ENCODE results near the gene KLHL42. TPM values are rescaled to one million over a fixed set of nuclear protein-coding genes. Genes with fewer than 3 reads are reported as not detected.

KLHL42 gene
- total and polyA plus RNA-seq, 2 of the 13 experiments (the other 11 are each of a cell fraction or from before 2014, with no cell fraction given): 13.5 to 14.0 TPM

GRCh38 chr12:27779920-27780611, at the start of gene KLHL42, which contains the start of gene MANSC4 (continued):
- TF ChIP-seq E2F2 (CRISPR knock-in tag; IDR thresholded peaks at IDR 0.05; ENCODE audit: borderline replicate concordance) (0 out of 2 replicates have a peak, but pooled peaks have one; percentile 31), MXD1 (CRISPR knock-in tag; IDR thresholded peaks at IDR 0.05) (peak; percentile 82; the same call in 1 of the 2 replicates), MED1 (CRISPR knock-in tag; IDR thresholded peaks at IDR 0.05) (peak; percentile 57), SALL1 (CRISPR knock-in tag; IDR thresholded peaks at IDR 0.05) (peak; percentile 2; the same call in 1 of the 2 replicates), MAX (IDR thresholded peaks at IDR 0.05) (peak; percentile 69), ZNF674 (CRISPR knock-in tag; IDR thresholded peaks at IDR 0.05; ENCODE audit: low read depth) (no peak), ATF6 (CRISPR knock-in tag; conservative IDR thresholded peaks at IDR 0.05) (no peak), GABPB1 (CRISPR knock-in tag; IDR thresholded peaks at IDR 0.05) (peak; percentile 76), RXRA (CRISPR knock-in tag; IDR thresholded peaks at IDR 0.05) (no peak), ETV5 (CRISPR knock-in tag; IDR thresholded peaks at IDR 0.05; ENCODE audit: borderline replicate concordance) (peak; percentile 42; the same call in 1 of the 2 replicates), ZBTB14 (CRISPR knock-in tag; IDR thresholded peaks at IDR 0.05) (peak; percentile 73), SAP130 (CRISPR knock-in tag; IDR thresholded peaks at IDR 0.05; ENCODE audit: low read depth) (peak; percentile 53), ZC3H13 (CRISPR knock-in tag; IDR thresholded peaks at IDR 0.05) (peak; percentile 70; the same call in 1 of the 2 replicates), ZNF367 (CRISPR knock-in tag; IDR thresholded peaks at IDR 0.05; ENCODE audit: borderline replicate concordance) (no peak), HMGXB4 (CRISPR knock-in tag; IDR thresholded peaks at IDR 0.05; ENCODE audit: borderline replicate concordance in 1 of 2, low read depth in 1 of 2) (peak; percentile 87; a peak in 2 of 4 replicates), GABPA (IDR thresholded peaks at IDR 0.05; ENCODE audit: low read depth, low read length) (peak; percentile 34), GABPA (CRISPR knock-in tag; IDR thresholded peaks at IDR 0.05; ENCODE audit: low read depth) (peak; percentile 41; the same call in 1 of the 2 replicates), ZNF589 (CRISPR knock-in tag; conservative IDR thresholded peaks at IDR 0.05) (peak; percentile 48; the same call in 1 of the 2 replicates), ZNF710 (CRISPR knock-in tag; IDR thresholded peaks at IDR 0.05; ENCODE audit: borderline replicate concordance) (peak; percentile 37; the same call in 1 of the 2 replicates), STAT5B (CRISPR knock-in tag; IDR thresholded peaks at IDR 0.05) (0 out of 2 replicates have a peak, but pooled peaks have one; percentile 30)
